ENCODE results near the gene CARD10. TPM values are rescaled to one million over a fixed set of nuclear protein-coding genes. Genes with fewer than 3 reads are reported as not detected.

The CARD10 gene
- total RNA-seq, 1 experiment from 2014 or later: 26.5 TPM

DNA sequence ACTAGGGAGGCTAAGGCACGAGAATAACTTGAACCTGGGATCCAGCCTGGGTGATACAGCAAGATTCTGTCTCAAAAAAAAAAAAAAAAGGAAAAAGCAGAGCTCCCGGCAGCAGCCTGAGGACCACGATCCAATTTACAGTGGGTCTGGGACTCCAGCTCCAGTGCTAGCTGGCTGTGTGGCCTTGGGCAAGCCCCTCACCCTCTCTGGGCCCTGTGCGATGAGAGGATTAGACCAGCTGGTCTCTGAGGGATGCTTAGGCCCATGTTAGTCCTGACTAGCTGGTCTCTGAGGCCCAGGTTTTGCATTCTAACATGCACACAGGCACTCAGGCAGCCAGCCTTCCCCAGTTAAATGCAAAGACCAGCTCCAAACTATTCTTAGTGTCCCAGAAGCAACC, 13.7 kb downstream of the CARD10 start:
- Mint-ChIP-seq H3K27ac (ENCODE audit: unreplicated experiment) (no peak overlapping the region), H3K9me3 (ENCODE audit: unreplicated experiment) (no peaks in the 10 kb centered on the region), H3K27me3 (ENCODE audit: insufficient read depth, unreplicated experiment) (no peaks in the 10 kb centered on the region), H3K4me3 (ENCODE audit: unreplicated experiment) (no peak overlapping the region), H3K36me3 (ENCODE audit: insufficient read depth, unreplicated experiment) (peaks cover 43% of the 10 kb centered on the region), H3K4me1 (ENCODE audit: low read depth, unreplicated experiment) (peaks cover 53% of the 10 kb centered on the region)
- TF ChIP-seq CTCF (IDR thresholded peaks at IDR 0.05; ENCODE audit: insufficient read depth in 1 of 2, low read depth in 1 of 2, low read length in 1 of 2, severe bottlenecking in 1 of 2, unreplicated experiment in 1 of 2): no peak
- POLR2A ChIA-PET: no interaction called here
- H3K27me3 ChIP-seq (replicated peaks; ENCODE audit: control insufficient read depth, insufficient read depth, low read length): no peaks in the 10 kb centered on the region
- intact Hi-C loops (cut with micrococcal nuclease; ENCODE audit: unreplicated experiment): no loop called here
- no peaks in the 10 kb centered on the region; the same call in 1 of the 2 replicates for H3K36me3 ChIP-seq (ENCODE audit: control insufficient read depth, insufficient read depth, low read length)
- CTCF ChIA-PET: no interaction called here
- peaks cover 51% of the 10 kb centered on the region for H3K4me1 ChIP-seq
- no TSS peak for BruUV-seq (replicated peaks)
- no peak for DNase-seq
- H3K4me3 ChIP-seq (ENCODE audit: low read depth, low read length): no peak overlapping the region
- no peaks in the 10 kb centered on the region for H3K9me3 ChIP-seq

DNA sequence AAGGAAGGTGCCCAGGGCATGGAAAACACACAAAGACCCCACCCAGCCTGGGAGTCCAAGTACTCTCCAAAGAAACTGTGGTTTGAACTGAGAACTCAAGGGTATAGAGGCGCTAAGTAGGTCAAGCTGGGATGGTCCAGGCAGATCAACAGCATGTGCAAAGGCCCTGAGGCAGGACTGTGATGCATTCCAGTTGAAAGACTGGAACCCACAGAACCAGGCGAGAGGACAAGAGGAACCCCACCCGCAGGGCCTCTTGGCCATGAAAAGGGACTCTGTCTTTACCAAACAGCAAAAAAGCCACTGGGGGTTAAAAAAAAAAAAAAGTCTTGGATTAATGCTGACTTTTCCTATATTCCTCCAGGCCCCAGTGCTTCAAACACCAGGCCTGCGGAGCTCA, 14.3 kb downstream of the CARD10 start:
- TF ChIP-seq CTCF (IDR thresholded peaks at IDR 0.05; ENCODE audit: insufficient read depth in 1 of 2, low read depth in 1 of 2, low read length in 1 of 2, severe bottlenecking in 1 of 2, unreplicated experiment in 1 of 2): no peak
- no peak overlapping the region for H3K4me3 Mint-ChIP-seq (ENCODE audit: unreplicated experiment)
- BruUV-seq (replicated peaks): no TSS peak

GRCh38 chr22:37503850-37504249, 15.4 kb downstream of the CARD10 start:
- DNase-seq: no peak
- intact Hi-C loops (cut with micrococcal nuclease; ENCODE audit: unreplicated experiment): loop anchor here (2.0 to 5.0 kb wide), 2 partner anchors 15 to 182 kb away; partner anchors contain the start of gene CARD10
- Histone ChIP-seq H3K36me3 (ENCODE audit: control insufficient read depth, insufficient read depth, low read length) (no peaks in the 10 kb centered on the region; the same call in 1 of the 2 replicates), H3K27me3 (replicated peaks; ENCODE audit: control insufficient read depth, insufficient read depth, low read length) (no peaks in the 10 kb centered on the region), H3K9me3 (no peaks in the 10 kb centered on the region), H3K4me3 (ENCODE audit: low read depth, low read length) (no peak overlapping the region), H3K4me1 (peaks cover 50% of the 10 kb centered on the region)
- H3K9me3 Mint-ChIP-seq (ENCODE audit: unreplicated experiment): no peaks in the 10 kb centered on the region
- H3K27ac Mint-ChIP-seq (ENCODE audit: unreplicated experiment): peak overlapping the region; percentile 99
- H3K4me3 Mint-ChIP-seq (ENCODE audit: unreplicated experiment): no peak overlapping the region
- no peak for TF ChIP-seq CTCF (IDR thresholded peaks at IDR 0.05; ENCODE audit: insufficient read depth in 1 of 2, low read depth in 1 of 2, low read length in 1 of 2, severe bottlenecking in 1 of 2, unreplicated experiment in 1 of 2)
- ChIA-PET CTCF (no interaction called here), POLR2A (no interaction called here)
- peaks cover 48% of the 10 kb centered on the region for H3K4me1 Mint-ChIP-seq (ENCODE audit: low read depth, unreplicated experiment)
- no TSS peak for BruUV-seq (replicated peaks)
- H3K27me3 Mint-ChIP-seq (ENCODE audit: insufficient read depth, unreplicated experiment): no peaks in the 10 kb centered on the region
- H3K36me3 Mint-ChIP-seq (ENCODE audit: insufficient read depth, unreplicated experiment): peaks cover 47% of the 10 kb centered on the region

More for the DNA sequence above, 14.3 kb downstream of the CARD10 start:
- Histone ChIP-seq H3K27me3 (replicated peaks; ENCODE audit: control insufficient read depth, insufficient read depth, low read length) (no peaks in the 10 kb centered on the region), H3K9me3 (no peaks in the 10 kb centered on the region), H3K4me1 (peaks cover 51% of the 10 kb centered on the region), H3K4me3 (ENCODE audit: low read depth, low read length) (no peak overlapping the region), H3K36me3 (ENCODE audit: control insufficient read depth, insufficient read depth, low read length) (no peaks in the 10 kb centered on the region; the same call in 1 of the 2 replicates)
- POLR2A ChIA-PET: no interaction called here
- peaks cover 47% of the 10 kb centered on the region for H3K36me3 Mint-ChIP-seq (ENCODE audit: insufficient read depth, unreplicated experiment)
- peak overlapping the region; percentile 99 for H3K27ac Mint-ChIP-seq (ENCODE audit: unreplicated experiment)
- H3K9me3 Mint-ChIP-seq (ENCODE audit: unreplicated experiment): no peaks in the 10 kb centered on the region
- intact Hi-C loops (cut with micrococcal nuclease; ENCODE audit: unreplicated experiment): loop anchor here (5.0 kb wide), 1 partner anchor 183 kb away; no protein-coding TSS in a partner anchor
- CTCF ChIA-PET: no interaction called here
- no peak for DNase-seq
- H3K4me1 Mint-ChIP-seq (ENCODE audit: low read depth, unreplicated experiment): peaks cover 47% of the 10 kb centered on the region
- no peaks in the 10 kb centered on the region for H3K27me3 Mint-ChIP-seq (ENCODE audit: insufficient read depth, unreplicated experiment)
